Endothelial cell of umbilical vein (primary cell): ENCODE data around the gene DOLPP1. TPM values are rescaled to one million over a fixed set of nuclear protein-coding genes. Genes with fewer than 3 reads are reported as not detected.

Experiments
- BruUV-seq: library from RNA; stranded (reverse); fragments of 400-500 nt; replicated peaks from 2 replicates; lab custom pipeline; 2021; lab: Mats Ljungman, UMichigan
- CTCF ChIA-PET: fragments of 300-600, 350-600 bp; sonication (Branson Sonifier 250); formaldehyde crosslinking; loops from one replicate; lab custom pipeline; 2021; ENCODE audit warnings: antibody characterized with exemption, inconsistent platforms; lab: Charles Lee
- POLR2A ChIA-PET: fragments of 300-600, 350-600 bp; sonication (Branson Sonifier 250); formaldehyde crosslinking; loops from one replicate; lab custom pipeline; 2021; ENCODE audit warnings: antibody characterized with exemption, inconsistent platforms; lab: Charles Lee
- DNase-seq: peaks from one replicate; pipeline ENCODE4 v3.0.0-alpha.2; 2011; ENCODE audit warnings: low read depth, low spot score
- FAIRE-seq: peaks from 2 replicates; lab custom pipeline; 2011; peaks lifted over from hg19 to GRCh38; lab: Jason Lieb, UNC
- H2AFZ ChIP-seq: 2 replicates; pipeline ENCODE4 v1.6.0; 2012; ENCODE audit warnings: low read depth, low read length, control low read depth, inconsistent platforms
- H3K27ac ChIP-seq: 2 replicates; pipeline ENCODE4 v1.5.1; 2011; ENCODE audit warnings: low read depth, mild to moderate bottlenecking, control low read depth, low read length, moderate library complexity; ENCODE audit not compliant: insufficient read depth
- H3K27me3 ChIP-seq, 2 experiments: 2 replicates each; pipeline versions ENCODE4 v1.6.0 to v1.6.1; 2011; ENCODE audit warnings: low read length in 2 of 2, mixed read lengths in 1 of 2; ENCODE audit not compliant: control insufficient read depth in 2 of 2, insufficient read depth in 2 of 2
- H3K36me3 ChIP-seq, 2 experiments: 2 replicates in 1 of 2; 3 replicates in 1 of 2; pipeline ENCODE4 v1.5.1; 2011; ENCODE audit warnings: low read length in 2 of 2, mild to moderate bottlenecking in 1 of 2, moderate library complexity in 1 of 2; ENCODE audit not compliant: control insufficient read depth in 2 of 2, insufficient read depth in 2 of 2; ENCODE audit errors: extremely low read depth in 1 of 2
- H3K4me1 ChIP-seq: 3 replicates; pipeline ENCODE4 v1.5.1; 2011; ENCODE audit warnings: mild to moderate bottlenecking, low read length; ENCODE audit not compliant: control insufficient read depth, insufficient read depth; ENCODE audit errors: extremely low read depth
- H3K4me2 ChIP-seq: 2 replicates; pipeline ENCODE4 v1.6.1; 2011; ENCODE audit warnings: low read length, control low read depth, mixed read lengths; ENCODE audit not compliant: insufficient read depth
- H3K4me3 ChIP-seq, 3 experiments: fragments of 200-600 bp in 1 of 3; sonication (generic), shearing (Covaris generic) in 1 of 3; replicated peaks in 1 of 3; 2 replicates each; pipeline ENCODE4 v1.5.1; 2011 to 2016; ENCODE audit warnings: control low read depth in 3 of 3, low read length in 3 of 3, mild to moderate bottlenecking in 2 of 3, inconsistent platforms in 1 of 3, low read depth in 1 of 3, moderate library complexity in 1 of 3; ENCODE audit not compliant: insufficient read depth in 1 of 3
- H3K79me2 ChIP-seq: 2 replicates; pipeline ENCODE4 v1.6.0; 2012; ENCODE audit warnings: low read length, inconsistent platforms; ENCODE audit not compliant: control insufficient read depth, insufficient read depth
- H3K9ac ChIP-seq: replicated peaks from 2 replicates; pipeline ENCODE3; 2011; ENCODE audit warnings: low read length, control low read depth; ENCODE audit not compliant: insufficient read depth; ENCODE audit errors: extremely low read depth
- H3K9me1 ChIP-seq: replicated peaks from 3 replicates; pipeline ENCODE4 v1.6.0; 2011; ENCODE audit warnings: mild to moderate bottlenecking, low read length; ENCODE audit not compliant: control insufficient read depth, insufficient read depth; ENCODE audit errors: extremely low read depth
- H3K9me3 ChIP-seq: replicated peaks from 2 replicates; pipeline ENCODE4 v1.5.1; 2012; ENCODE audit warnings: low read length, inconsistent platforms; ENCODE audit not compliant: control insufficient read depth, insufficient read depth
- H4K20me1 ChIP-seq: replicated peaks from 2 replicates; pipeline ENCODE3; 2011; ENCODE audit warnings: mild to moderate bottlenecking, low read length; ENCODE audit not compliant: control insufficient read depth, insufficient read depth; ENCODE audit errors: extremely low read depth
- GATA2 ChIP-seq: IDR thresholded peaks from 2 replicates; pipeline ENCODE4 v1.7.0; 2011; ENCODE audit warnings: low read depth, mild to moderate bottlenecking, moderate library complexity, mixed read lengths, low read length; ENCODE audit not compliant: insufficient read length, insufficient read depth
- MYC ChIP-seq: IDR thresholded peaks from one replicate; pipeline ENCODE4 v1.6.1; 2011; ENCODE audit warnings: mild to moderate bottlenecking, low read depth, low read length
- POLR2A ChIP-seq: IDR thresholded peaks from 2 replicates; pipeline ENCODE4 v1.6.1; 2012; ENCODE audit warnings: low read depth, mild to moderate bottlenecking, control low read depth, low read length
- POLR2AphosphoS5 ChIP-seq: IDR thresholded peaks from 2 replicates; pipeline ENCODE4 v1.6.1; 2012; ENCODE audit warnings: low read depth, mild to moderate bottlenecking, control low read depth, low read length, moderate library complexity; ENCODE audit not compliant: insufficient read depth
- dilution Hi-C: fragments of 300-500 bp; cut with MboI; formaldehyde crosslinking; loops from one replicate; pipeline ENCODE4 v1.15.0; 2019; ENCODE audit warnings: low sequenced_read_pairs; ENCODE audit not compliant: extremely low pct_ligation_motif_present
- intact Hi-C: fragments of 100-400 bp; cut with micrococcal nuclease; formaldehyde crosslinking; loops from one replicate; pipeline ENCODE4 v1.10.0; 2022
- polyA plus RNA-seq, 4 experiments: library from polyadenylated mRNA; depleted of rRNA in 3 of 4; stranded (reverse) in 3 of 4; unstranded in 1 of 4; fragments of >200 nt; gene quantifications; 2 replicates each; pipeline versions ENCODE4 v1.2.1 to v1.2.3, GENCODE V29; 2011 to 2012; ENCODE audit warnings: missing spikeins in 1 of 4
- total RNA-seq: library from RNA; stranded (reverse); gene quantifications from 2 replicates; pipeline ENCODE4 v1.2.3, GENCODE V29; 2021
- TF ChIP-seq, protein P1 (sequence below): IDR thresholded peaks from 2 replicates; pipeline ENCODE4 v1.6.1; 2011; ENCODE audit not compliant: insufficient read depth, insufficient read length
- TF ChIP-seq, protein P2 (sequence below), 2 donors: IDR thresholded peaks; 1 replicate in 1 of 2; 2 replicates in 1 of 2; pipeline ENCODE4 v1.5.1; 2011; ENCODE audit warnings: low read length in 2 of 2, mild to moderate bottlenecking in 2 of 2, moderate library complexity in 2 of 2, control low read depth in 1 of 2, inconsistent platforms in 1 of 2, low read depth in 1 of 2; ENCODE audit not compliant: insufficient read depth in 1 of 2; ENCODE audit errors: extremely low read depth in 1 of 2

The DOLPP1 gene
- total and polyA plus RNA-seq, 2 donors (not counting 3 experiments of a cell fraction or from before 2014, with no cell fraction given), result 17.7 to 28.3 TPM

DNA sequence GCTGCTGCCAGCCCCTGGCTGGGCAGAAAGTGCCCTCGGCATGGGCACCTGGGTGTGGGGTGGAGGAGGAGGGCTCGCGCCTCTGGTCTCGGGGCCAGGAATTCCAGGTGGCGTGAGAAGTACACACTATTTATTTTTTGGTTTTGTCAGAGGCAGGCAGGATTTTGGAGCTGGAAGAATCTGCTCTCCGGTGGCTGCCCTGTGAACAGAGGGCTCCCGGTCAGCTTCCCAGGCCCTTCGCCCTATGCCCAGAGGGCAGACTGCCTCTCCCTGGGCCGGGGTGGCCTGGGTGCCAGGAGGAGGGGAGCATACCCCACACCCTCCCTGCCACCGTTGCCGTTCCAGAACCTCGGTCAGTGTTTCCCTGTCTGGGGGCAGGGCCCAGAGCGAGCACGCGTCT is 8.3 kb downstream of the DOLPP1 start:
- Histone ChIP-seq H3K27me3 (no peaks in the 10 kb centered on the region), H3K4me3 (no peak overlapping the region), H3K4me1 (no peaks in the 10 kb centered on the region), H3K9me3 (no peaks in the 10 kb centered on the region), H4K20me1 (no peaks in the 10 kb centered on the region), H3K9ac (no peak overlapping the region), H3K4me2 (no peak overlapping the region), H3K79me2 (no peaks in the 10 kb centered on the region), H3K9me1 (no peaks in the 10 kb centered on the region), H2AFZ (no peak overlapping the region), H3K27ac (no peak overlapping the region), H3K36me3 (peaks cover 6 to 24% of the 10 kb centered on the region in 2 experiments)
- TF ChIP-seq, protein P1, sequence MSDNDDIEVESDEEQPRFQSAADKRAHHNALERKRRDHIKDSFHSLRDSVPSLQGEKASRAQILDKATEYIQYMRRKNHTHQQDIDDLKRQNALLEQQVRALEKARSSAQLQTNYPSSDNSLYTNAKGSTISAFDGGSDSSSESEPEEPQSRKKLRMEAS, result no peak
- no peak for TF ChIP-seq MYC
- dilution Hi-C loops, result no loop called here
- ChIA-PET CTCF (no interaction called here), POLR2A (no interaction called here)
- no peak for FAIRE-seq
- no TSS peak for BruUV-seq
- DNase-seq, result no peak
- intact Hi-C loops, result no loop called here

DNA sequence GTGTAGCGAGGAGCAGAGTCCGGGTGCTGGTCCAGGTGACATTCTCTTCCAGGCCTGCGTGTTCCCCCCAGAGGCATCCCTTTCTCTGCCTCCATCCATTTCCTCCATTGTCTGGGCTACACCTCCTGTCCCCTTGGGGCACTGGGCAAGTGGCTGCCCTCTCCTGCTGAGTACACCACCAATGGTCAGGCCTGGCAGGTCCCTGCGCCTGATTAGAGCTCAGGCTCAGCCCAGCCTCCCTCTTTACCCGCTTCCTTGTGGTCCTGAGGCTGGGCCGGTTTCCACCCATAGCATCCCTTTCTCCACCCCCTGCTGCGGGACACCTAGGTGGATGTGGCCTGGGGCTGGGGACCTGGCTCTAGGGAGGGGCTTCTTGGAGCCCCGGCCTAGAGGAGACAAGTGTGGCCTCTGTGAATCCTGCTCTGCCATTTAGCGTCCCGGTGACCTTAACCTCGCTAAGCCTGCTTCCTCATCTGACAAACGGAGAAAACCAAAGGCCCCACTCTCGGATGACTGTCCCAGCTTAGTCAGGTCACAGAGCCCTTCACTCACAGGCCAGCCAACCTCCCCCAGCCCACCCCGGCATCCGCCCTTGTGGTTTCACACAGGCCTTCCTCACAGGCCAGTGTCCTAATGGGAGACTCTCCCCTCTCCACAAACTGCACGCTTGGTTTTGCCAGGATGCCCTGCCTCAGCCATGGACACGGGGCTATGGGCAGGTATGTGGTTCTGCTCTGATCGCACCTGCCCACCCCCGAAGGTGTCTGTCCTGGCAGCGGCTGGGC is 12.9 kb downstream of the DOLPP1 start:
- Histone ChIP-seq H2AFZ (no peak overlapping the region), H3K79me2 (no peaks in the 10 kb centered on the region), H3K9me3 (no peaks in the 10 kb centered on the region), H4K20me1 (no peaks in the 10 kb centered on the region), H3K4me3 (no peak overlapping the region), H3K27me3 (no peaks in the 10 kb centered on the region), H3K36me3 (peaks cover 6 to 9% of the 10 kb centered on the region in 2 experiments), H3K9ac (no peak overlapping the region), H3K4me1 (no peaks in the 10 kb centered on the region), H3K4me2 (no peak overlapping the region), H3K27ac (no peak overlapping the region), H3K9me1 (no peaks in the 10 kb centered on the region)
- FAIRE-seq, result no peak
- ChIA-PET POLR2A (no interaction called here), CTCF (interaction anchor here (1.7 kb wide), 1 partner anchor 10 kb away, joined by 8 read pairs; no protein-coding TSS in a partner anchor)
- no peak for DNase-seq
- TF ChIP-seq POLR2AphosphoS5 (no peak), POLR2A (no peak), GATA2 (no peak)
- TF ChIP-seq, protein P2, sequence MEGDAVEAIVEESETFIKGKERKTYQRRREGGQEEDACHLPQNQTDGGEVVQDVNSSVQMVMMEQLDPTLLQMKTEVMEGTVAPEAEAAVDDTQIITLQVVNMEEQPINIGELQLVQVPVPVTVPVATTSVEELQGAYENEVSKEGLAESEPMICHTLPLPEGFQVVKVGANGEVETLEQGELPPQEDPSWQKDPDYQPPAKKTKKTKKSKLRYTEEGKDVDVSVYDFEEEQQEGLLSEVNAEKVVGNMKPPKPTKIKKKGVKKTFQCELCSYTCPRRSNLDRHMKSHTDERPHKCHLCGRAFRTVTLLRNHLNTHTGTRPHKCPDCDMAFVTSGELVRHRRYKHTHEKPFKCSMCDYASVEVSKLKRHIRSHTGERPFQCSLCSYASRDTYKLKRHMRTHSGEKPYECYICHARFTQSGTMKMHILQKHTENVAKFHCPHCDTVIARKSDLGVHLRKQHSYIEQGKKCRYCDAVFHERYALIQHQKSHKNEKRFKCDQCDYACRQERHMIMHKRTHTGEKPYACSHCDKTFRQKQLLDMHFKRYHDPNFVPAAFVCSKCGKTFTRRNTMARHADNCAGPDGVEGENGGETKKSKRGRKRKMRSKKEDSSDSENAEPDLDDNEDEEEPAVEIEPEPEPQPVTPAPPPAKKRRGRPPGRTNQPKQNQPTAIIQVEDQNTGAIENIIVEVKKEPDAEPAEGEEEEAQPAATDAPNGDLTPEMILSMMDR (IDR thresholded peaks at IDR 0.05; ENCODE audit: extremely low read depth in 1 of 2, insufficient read depth in 1 of 2, low read depth in 1 of 2, low read length in 2 of 2), result no peak
- BruUV-seq, result no TSS peak
- dilution Hi-C loops, result no loop called here
- intact Hi-C loops, result no loop called here
